AG20443 (cell line): ENCODE results near the gene VANGL1.
"Not testable (repeated sequence)": the region's sequence is repeated elsewhere in the genome, so short reads cannot be mapped to it uniquely, and the experiment has no call there.

Experiments used
- DNase-seq: peaks from one replicate; pipeline ENCODE4 v3.0.0; 2012; ENCODE audit warnings: low spot score, mixed read lengths

VANGL1 gene

GRCh38 chr1:115641762-115642167, at the start of gene VANGL1:
Gene VANGL1 (plus strand): TSS chr1:115641970. CDS start chr1:115651414, 9,444 bp downstream.
- peak; percentile 95 for DNase-seq

GRCh38 chr1:115592264-115592663, 49.5 kb upstream of the VANGL1 start:
- no peak for DNase-seq

DNA sequence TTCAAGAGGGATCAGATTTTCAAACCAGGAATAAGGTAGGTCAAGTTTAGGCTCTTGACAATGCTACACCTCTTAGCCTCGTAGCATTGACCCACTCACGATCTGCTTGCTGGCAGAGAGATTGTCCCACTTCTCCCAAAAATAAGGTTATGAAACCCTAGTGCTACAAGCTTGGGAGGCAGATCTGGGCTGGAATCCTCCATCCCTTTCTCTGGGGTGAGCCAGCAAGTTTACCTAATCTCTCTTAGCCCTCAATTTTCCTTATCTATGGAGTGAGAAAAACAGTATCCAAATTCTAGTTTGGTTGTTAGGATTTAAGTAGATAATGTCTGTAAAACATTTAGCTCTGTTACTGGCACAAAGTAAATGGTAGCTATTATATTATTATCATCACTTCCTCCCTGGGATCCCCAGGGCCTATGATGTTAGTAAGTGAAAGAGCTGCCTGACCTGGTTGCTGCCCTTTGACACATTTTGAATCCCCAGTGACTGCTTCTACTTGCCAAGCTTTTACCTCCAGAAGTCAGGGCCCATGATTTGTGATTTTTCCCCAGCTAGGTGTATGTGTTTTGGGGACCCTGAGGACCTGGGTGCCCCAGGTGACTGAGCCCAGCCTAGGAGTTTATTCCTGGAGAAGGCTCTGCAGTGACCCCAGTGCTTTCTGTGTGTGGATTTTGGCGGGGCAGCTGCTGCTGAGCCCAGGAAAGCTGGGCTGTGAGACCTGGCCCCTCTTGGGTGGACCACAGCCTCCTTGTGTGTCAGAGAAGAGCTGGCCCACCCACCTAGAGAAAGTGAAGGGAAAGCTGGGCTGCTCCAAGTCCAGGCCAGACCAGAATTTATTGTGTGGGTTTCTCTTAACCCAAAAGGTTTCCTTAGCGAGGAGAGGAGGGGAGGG, 48.2 kb upstream of the VANGL1 start:
- DNase-seq = no peak

- DNase-seq = no peak
Measured at GRCh38 chr1:115594600-115594999, 47.2 kb upstream of the VANGL1 start.

GRCh38 chr1:115595279-115596079, 46.3 kb upstream of the VANGL1 start:
- DNase-seq = peak; percentile 93

GRCh38 chr1:115596080-115596780, 45.5 kb upstream of the VANGL1 start:
- no peak for DNase-seq

GRCh38 chr1:115604508-115604907, 37.3 kb upstream of the VANGL1 start:
- no peak for DNase-seq

DNA sequence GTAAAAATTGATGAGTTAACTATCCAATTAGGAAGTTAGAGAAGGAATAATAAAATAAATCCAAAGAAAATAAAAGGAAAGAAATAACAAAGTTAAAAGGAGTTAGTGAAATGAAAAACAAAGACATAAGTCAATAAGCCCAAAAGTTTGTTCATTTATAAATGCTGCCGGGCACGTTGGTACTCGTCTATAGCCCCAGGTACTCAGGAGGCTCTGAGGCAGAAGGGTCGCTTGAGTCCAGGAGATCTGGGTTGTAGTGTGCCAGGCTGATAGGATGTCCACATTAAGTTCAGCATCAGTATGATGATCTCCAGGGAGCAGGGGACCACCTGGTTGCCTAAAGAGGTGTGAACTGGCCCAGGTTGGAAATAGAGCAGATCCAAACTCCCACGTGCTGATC, 35.5 kb upstream of the VANGL1 start:
- no peak for DNase-seq

GRCh38 chr1:115609021-115609420, 32.7 kb upstream of the VANGL1 start:
- DNase-seq = no peak

DNA sequence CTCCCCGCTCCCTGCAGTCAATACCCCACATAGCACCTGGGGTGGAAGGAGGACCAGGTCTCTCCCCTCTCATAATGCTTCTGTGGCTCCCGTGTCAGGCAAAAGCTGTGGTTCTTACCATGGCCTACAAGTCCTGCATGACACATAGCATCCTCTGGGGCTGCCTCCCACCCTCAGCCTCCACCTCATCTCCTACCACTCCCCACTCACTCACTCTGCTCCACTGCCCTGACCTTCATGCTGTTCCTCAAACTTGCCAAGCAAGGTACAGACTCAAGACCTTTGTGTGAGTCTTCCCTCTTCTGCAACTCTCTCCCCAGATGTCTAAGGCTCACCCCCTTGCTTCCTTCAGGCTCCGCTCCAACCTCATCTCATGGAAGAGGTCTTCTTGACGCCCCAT, 28.0 kb upstream of the VANGL1 start:
- no peak for DNase-seq

- no peak for DNase-seq
Measured at GRCh38 chr1:115620453-115620852, 21.3 kb upstream of the VANGL1 start.

GRCh38 chr1:115620950-115621349, 20.8 kb upstream of the VANGL1 start:
- no peak for DNase-seq

- DNase-seq = peak; percentile 7
Measured at GRCh38 chr1:115624859-115625258, 16.9 kb upstream of the VANGL1 start.

DNA sequence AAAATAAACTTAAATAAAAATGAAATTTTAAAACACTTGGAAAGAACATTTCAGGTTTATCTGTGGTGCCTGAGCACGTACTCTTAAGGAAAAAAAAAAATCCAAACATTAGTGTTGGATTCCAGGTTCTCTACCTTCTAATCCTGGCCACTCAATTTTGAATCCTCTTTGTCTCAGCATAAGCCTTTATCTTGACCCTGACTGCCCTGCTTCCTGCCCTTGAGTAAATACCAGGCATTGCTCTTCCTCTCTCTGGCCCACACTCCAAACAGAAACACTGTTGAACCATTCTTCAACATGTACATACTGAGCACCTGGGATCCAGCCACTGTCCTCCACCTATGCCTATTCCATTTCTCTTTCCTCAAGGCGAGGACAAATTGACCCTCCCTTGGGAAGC, 11.4 kb upstream of the VANGL1 start:
- DNase-seq = no peak

- DNase-seq = no peak
Measured at GRCh38 chr1:115632251-115633026, 9.3 kb upstream of the VANGL1 start.

- not testable (repeated sequence) for DNase-seq
Measured at GRCh38 chr1:115633606-115634005, 8.2 kb upstream of the VANGL1 start.

- not testable (repeated sequence) for DNase-seq
Measured at GRCh38 chr1:115637247-115637646, 4.5 kb upstream of the VANGL1 start.

- DNase-seq = no peak
Measured at GRCh38 chr1:115640384-115640783, 1.4 kb upstream of the VANGL1 start.

GRCh38 chr1:115642168-115643072, 650 bp downstream of the VANGL1 start:
- peak; percentile 73 for DNase-seq

DNA sequence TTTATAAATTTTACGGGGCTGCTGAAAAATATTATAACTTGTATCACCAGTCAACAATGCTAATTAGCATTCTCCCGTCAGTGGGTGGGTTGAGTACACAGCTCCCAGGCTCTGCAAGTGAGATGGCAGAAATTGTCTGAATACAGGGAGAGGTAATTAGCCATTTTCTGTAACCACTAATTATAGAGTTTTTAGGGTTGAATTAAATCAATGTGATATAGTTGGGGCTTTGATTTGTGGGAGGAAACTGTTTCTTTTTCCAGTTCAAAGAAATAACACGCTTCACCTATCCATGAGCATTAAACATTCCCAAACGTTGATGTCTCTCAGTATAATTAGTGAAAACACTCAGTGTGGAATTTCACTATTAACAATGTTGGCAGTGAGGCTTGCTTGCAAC, 1.5 kb downstream of the VANGL1 start:
- DNase-seq = no peak

DNA sequence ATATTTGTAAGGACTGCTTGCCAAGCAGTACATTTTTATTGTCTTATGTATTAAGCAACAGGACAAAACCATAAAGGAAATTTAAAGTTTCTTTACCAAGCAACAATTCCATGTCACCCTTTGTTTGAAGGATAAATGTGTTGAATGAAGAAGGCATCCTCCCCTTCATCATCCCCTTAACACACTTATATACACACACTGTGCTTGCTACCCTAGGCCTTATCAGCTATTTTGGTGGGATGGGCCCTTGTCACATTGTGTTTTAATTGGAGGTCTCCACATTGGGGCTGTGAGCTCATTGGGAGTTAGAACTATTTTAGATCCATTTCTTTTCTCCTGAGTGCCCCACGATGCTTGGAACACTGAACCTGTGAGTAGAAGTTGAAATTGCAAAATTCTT, 1.9 kb downstream of the VANGL1 start:
- DNase-seq = no peak
